Stomach (tissue), 9 donors: Measurements from ENCODE around the gene PINLYP. TPM values are rescaled to one million over a fixed set of nuclear protein-coding genes. Genes with fewer than 3 reads are reported as not detected.

Experiments
- DNase-seq, 2 donors: peaks; one replicate each; pipeline versions ENCODE4 v3.0.0 to v3.0.0-alpha.2; 2013 to 2019
- H3K27ac ChIP-seq, 5 donors: fragments of 200-600 bp in 4 of 5; sonication (generic) in 4 of 5; one replicate each; pipeline ENCODE4 v1.5.1; 2013 to 2019; ENCODE audit warnings: mild to moderate bottlenecking in 1 of 5, moderate library complexity in 1 of 5
- H3K27me3 ChIP-seq, 3 donors: fragments of 200-600 bp; sonication (generic); one replicate each; pipeline ENCODE4 v1.5.1; 2017 to 2019; ENCODE audit warnings: mixed run types in 1 of 3
- H3K36me3 ChIP-seq, 4 donors: fragments of 200-600 bp; sonication (generic); 1 replicate in 3 of 4; 2 replicates in 1 of 4; pipeline ENCODE4 v1.5.1; 2016 to 2019
- H3K4me1 ChIP-seq, 4 donors: fragments of 200-600 bp; sonication (generic); one replicate each; pipeline ENCODE4 v1.5.1; 2016 to 2019
- H3K4me3 ChIP-seq, 4 donors: fragments of 200-600 bp; sonication (generic) in 3 of 4; one replicate each; pipeline ENCODE4 v1.5.1; 2016 to 2019; ENCODE audit warnings: mild to moderate bottlenecking in 1 of 4
- H3K9me3 ChIP-seq, 4 donors: fragments of 200-600 bp; sonication (generic); one replicate each; pipeline ENCODE4 v1.5.1; 2016 to 2019
- EP300 ChIP-seq: sonication (generic); formaldehyde crosslinking; IDR thresholded peaks from one replicate; pipeline ENCODE4 v1.6.1; 2017; ENCODE audit warnings: antibody characterized with exemption
- POLR2A ChIP-seq, 4 donors: fragments of 450-650 bp; IDR thresholded peaks; one replicate each; pipeline ENCODE4 v1.6.1; 2016; ENCODE audit warnings: antibody characterized with exemption in 4 of 4, control low read depth in 2 of 4, mild to moderate bottlenecking in 1 of 4, moderate library complexity in 1 of 4
- POLR2AphosphoS5 ChIP-seq, 3 donors: sonication (generic); formaldehyde crosslinking; IDR thresholded peaks; one replicate each; pipeline ENCODE4 v1.6.1; 2016; ENCODE audit warnings: antibody characterized with exemption in 3 of 3
- WGBS, 5 donors: extraction: QIAGEN DNeasy Blood & Tissue Kit in 3 of 5; methylation state at CpG; one replicate each; pipeline versions ENCODE4 v1.1.5 to v1.1.7; 2013 to 2018; 5-methylcytosine and 5-hydroxymethylcytosine counted together
- intact Hi-C: fragments of 100-400 bp; cut with DNase I; formaldehyde crosslinking; loops from one replicate; pipeline ENCODE4 v1.15.1; 2023; ENCODE audit warnings: low total_unique reads
- polyA plus RNA-seq, 3 donors: library from polyadenylated mRNA; stranded (reverse); fragments of 200-250 nt; gene quantifications; one replicate each; pipeline ENCODE4 v1.2.3, GENCODE V29; 2013
- total RNA-seq, 5 donors: library from RNA; depleted of rRNA; stranded (reverse); fragments of >200 nt; gene quantifications; one replicate each; pipeline versions ENCODE4 v1.1.0 to v1.2.3, GENCODE V29; 2014 to 2016
- TF ChIP-seq, protein P1 (sequence below), 7 experiments: fragments of 450-650 bp in 4 of 7; fragments of 200-600 bp in 3 of 7; sonication (generic) in 3 of 7; IDR thresholded peaks; one replicate each; pipeline ENCODE4 v1.5.1; 2016 to 2019; ENCODE audit warnings: antibody characterized with exemption in 7 of 7, control low read depth in 2 of 7, mild to moderate bottlenecking in 1 of 7
- donor health status: healthy with polysubstance abuse.
- donor health status: Bipolar disorder and iron deficiency.
- donor health status: healthy.

Gene PINLYP
- total and polyA plus RNA-seq, 8 donors = 0.14 to 18.7 (median 8.0) TPM; not detected in 1

- intact Hi-C loops = no loop called here
- Histone ChIP-seq H3K4me1 (no peaks in the 10 kb centered on the region), H3K27me3 (no peaks in the 10 kb centered on the region), H3K9me3 (no peaks in the 10 kb centered on the region), H3K4me3 (no peak overlapping the region), H3K27ac (no peak overlapping the region), H3K36me3 (peaks cover 50 to 92% (median 81%) of the 10 kb centered on the region in 4 donors)
- TF ChIP-seq POLR2AphosphoS5 (IDR thresholded peaks at IDR 0.05) (no peak), POLR2A (IDR thresholded peaks at IDR 0.05) (no peak), EP300 (no peak)
- TF ChIP-seq, protein P1, sequence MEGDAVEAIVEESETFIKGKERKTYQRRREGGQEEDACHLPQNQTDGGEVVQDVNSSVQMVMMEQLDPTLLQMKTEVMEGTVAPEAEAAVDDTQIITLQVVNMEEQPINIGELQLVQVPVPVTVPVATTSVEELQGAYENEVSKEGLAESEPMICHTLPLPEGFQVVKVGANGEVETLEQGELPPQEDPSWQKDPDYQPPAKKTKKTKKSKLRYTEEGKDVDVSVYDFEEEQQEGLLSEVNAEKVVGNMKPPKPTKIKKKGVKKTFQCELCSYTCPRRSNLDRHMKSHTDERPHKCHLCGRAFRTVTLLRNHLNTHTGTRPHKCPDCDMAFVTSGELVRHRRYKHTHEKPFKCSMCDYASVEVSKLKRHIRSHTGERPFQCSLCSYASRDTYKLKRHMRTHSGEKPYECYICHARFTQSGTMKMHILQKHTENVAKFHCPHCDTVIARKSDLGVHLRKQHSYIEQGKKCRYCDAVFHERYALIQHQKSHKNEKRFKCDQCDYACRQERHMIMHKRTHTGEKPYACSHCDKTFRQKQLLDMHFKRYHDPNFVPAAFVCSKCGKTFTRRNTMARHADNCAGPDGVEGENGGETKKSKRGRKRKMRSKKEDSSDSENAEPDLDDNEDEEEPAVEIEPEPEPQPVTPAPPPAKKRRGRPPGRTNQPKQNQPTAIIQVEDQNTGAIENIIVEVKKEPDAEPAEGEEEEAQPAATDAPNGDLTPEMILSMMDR (IDR thresholded peaks at IDR 0.05) = no peak
- WGBS, 5 donors = 84 to 94% (median 87%) methylated on average over 2 of the region's 2 CpGs
- DNase-seq = no peak
Observed at GRCh38 chr19:43548706-43549105, 26.9 kb upstream of the PINLYP start.

GRCh38 chr19:43551399-43552197 is 24.0 kb upstream of the PINLYP start:
- Histone ChIP-seq H3K27ac (no peak overlapping the region), H3K4me1 (no peaks in the 10 kb centered on the region), H3K36me3 (peaks cover 35 to 90% (median 79%) of the 10 kb centered on the region in 4 donors), H3K4me3 (no peak overlapping the region), H3K27me3 (no peaks in the 10 kb centered on the region), H3K9me3 (no peaks in the 10 kb centered on the region)
- DNase-seq = no peak
- WGBS, 5 donors = 90 to 95% (median 91%) methylated on average over 21 to 23 of the region's 23 CpGs
- TF ChIP-seq POLR2AphosphoS5 (IDR thresholded peaks at IDR 0.05) = no peak
- TF ChIP-seq EP300 = no peak
- no peak for TF ChIP-seq POLR2A (IDR thresholded peaks at IDR 0.05)
- TF ChIP-seq, protein P1 (IDR thresholded peaks at IDR 0.05) = no peak
- intact Hi-C loops = loop anchor here (10.0 kb wide), 1 partner anchor 103 kb away; no protein-coding TSS in a partner anchor

DNA sequence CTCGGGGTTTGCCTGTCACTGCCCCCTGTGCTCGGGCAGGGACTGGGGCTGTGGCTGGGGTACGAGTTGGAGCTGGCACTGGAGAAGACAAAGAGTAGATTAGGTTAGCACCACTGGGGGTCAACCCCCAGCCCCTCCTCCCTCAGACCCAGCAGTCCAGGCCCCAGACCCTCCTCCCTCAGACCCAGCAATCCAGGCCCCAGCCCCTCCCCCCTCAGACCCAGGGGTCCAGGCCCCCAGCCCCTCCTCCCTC is 23.5 kb upstream of the PINLYP start:
- no peak for DNase-seq
- Histone ChIP-seq H3K27me3 (no peaks in the 10 kb centered on the region), H3K36me3 (peaks cover 35 to 89% (median 80%) of the 10 kb centered on the region in 4 donors), H3K4me3 (no peak overlapping the region), H3K4me1 (no peaks in the 10 kb centered on the region), H3K27ac (no peak overlapping the region), H3K9me3 (no peaks in the 10 kb centered on the region)
- WGBS, 5 donors = 80 to 94% (median 85%) methylated on average over 3 of the region's 3 CpGs
- TF ChIP-seq POLR2AphosphoS5 (IDR thresholded peaks at IDR 0.05) = no peak
- TF ChIP-seq, protein P1 (IDR thresholded peaks at IDR 0.05) = no peak
- no peak for TF ChIP-seq POLR2A (IDR thresholded peaks at IDR 0.05)
- TF ChIP-seq EP300 = no peak
- intact Hi-C loops = loop anchor here (10.0 kb wide), 1 partner anchor 103 kb away; no protein-coding TSS in a partner anchor

DNA sequence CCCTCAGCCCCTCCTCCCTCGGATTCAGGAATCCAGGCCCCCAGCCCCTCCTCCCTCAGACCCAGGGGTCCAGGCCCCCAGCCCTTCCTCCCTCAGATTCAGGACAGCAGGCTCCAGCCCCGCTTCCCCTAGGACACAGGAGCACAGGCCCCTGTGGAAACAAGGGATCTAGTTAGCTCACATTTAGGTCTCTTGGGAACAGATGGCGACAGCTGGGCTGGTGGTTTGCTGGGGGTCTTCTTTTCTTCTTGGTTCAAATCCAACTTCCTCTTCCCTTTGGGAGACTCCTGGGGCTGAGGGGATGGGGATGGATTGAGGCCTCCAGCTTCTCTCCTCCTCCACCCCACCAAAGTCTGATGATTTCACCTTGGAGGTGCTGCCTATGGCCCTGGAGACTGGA is 23.0 kb upstream of the PINLYP start:
- intact Hi-C loops = loop anchor here (10.0 kb wide), 1 partner anchor 102 kb away; no protein-coding TSS in a partner anchor
- WGBS, 5 donors = 60 to 94% (median 83%) methylated on average over 3 of the region's 3 CpGs
- Histone ChIP-seq H3K4me3 (no peak overlapping the region), H3K4me1 (no peaks in the 10 kb centered on the region), H3K9me3 (no peaks in the 10 kb centered on the region), H3K27me3 (no peaks in the 10 kb centered on the region), H3K36me3 (peaks cover 35 to 89% (median 84%) of the 10 kb centered on the region in 4 donors), H3K27ac (no peak overlapping the region)
- DNase-seq = no peak
- TF ChIP-seq POLR2A (IDR thresholded peaks at IDR 0.05) (no peak), EP300 (no peak), POLR2AphosphoS5 (IDR thresholded peaks at IDR 0.05) (no peak)
- TF ChIP-seq, protein P1 (IDR thresholded peaks at IDR 0.05) = no peak
